ENCODE measurements around the gene F8A3.

DNA sequence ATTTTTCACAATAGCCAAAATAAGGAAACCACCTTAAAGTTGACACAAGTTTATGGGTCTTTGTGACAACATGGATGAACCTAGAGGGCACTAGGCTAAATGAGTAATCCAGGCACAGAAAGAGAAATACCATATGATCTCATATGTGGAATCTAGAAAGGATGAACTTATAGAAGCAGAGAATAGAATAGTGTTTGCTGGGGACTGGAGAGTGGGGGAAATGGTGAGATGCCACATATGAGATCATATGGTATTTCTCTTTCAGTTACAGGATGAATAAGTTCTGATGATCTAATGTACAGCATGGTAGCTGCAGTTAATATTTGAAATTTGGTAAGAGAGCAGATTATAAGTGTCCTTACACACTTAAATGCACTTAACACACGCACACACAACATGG lies 40.7 kb downstream of the F8A3 start:
- TF ChIP-seq, protein P1, sequence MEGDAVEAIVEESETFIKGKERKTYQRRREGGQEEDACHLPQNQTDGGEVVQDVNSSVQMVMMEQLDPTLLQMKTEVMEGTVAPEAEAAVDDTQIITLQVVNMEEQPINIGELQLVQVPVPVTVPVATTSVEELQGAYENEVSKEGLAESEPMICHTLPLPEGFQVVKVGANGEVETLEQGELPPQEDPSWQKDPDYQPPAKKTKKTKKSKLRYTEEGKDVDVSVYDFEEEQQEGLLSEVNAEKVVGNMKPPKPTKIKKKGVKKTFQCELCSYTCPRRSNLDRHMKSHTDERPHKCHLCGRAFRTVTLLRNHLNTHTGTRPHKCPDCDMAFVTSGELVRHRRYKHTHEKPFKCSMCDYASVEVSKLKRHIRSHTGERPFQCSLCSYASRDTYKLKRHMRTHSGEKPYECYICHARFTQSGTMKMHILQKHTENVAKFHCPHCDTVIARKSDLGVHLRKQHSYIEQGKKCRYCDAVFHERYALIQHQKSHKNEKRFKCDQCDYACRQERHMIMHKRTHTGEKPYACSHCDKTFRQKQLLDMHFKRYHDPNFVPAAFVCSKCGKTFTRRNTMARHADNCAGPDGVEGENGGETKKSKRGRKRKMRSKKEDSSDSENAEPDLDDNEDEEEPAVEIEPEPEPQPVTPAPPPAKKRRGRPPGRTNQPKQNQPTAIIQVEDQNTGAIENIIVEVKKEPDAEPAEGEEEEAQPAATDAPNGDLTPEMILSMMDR (IDR thresholded peaks at IDR 0.05; ENCODE audit: low read depth, low read length, missing input control), result no peak
- TF ChIP-seq, protein P2, sequence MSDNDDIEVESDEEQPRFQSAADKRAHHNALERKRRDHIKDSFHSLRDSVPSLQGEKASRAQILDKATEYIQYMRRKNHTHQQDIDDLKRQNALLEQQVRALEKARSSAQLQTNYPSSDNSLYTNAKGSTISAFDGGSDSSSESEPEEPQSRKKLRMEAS (IDR thresholded peaks at IDR 0.05), result no peak
- TF ChIP-seq YY1 (IDR thresholded peaks at IDR 0.05) (no peak), SP1 (IDR thresholded peaks at IDR 0.05) (no peak), JUND (IDR thresholded peaks at IDR 0.05) (no peak), EGR1 (IDR thresholded peaks at IDR 0.05; ENCODE audit: low read depth in 2 of 2) (no peak)
- TF ChIP-seq, protein P3, sequence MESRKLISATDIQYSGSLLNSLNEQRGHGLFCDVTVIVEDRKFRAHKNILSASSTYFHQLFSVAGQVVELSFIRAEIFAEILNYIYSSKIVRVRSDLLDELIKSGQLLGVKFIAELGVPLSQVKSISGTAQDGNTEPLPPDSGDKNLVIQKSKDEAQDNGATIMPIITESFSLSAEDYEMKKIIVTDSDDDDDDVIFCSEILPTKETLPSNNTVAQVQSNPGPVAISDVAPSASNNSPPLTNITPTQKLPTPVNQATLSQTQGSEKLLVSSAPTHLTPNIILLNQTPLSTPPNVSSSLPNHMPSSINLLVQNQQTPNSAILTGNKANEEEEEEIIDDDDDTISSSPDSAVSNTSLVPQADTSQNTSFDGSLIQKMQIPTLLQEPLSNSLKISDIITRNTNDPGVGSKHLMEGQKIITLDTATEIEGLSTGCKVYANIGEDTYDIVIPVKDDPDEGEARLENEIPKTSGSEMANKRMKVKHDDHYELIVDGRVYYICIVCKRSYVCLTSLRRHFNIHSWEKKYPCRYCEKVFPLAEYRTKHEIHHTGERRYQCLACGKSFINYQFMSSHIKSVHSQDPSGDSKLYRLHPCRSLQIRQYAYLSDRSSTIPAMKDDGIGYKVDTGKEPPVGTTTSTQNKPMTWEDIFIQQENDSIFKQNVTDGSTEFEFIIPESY (IDR thresholded peaks at IDR 0.05), result no peak
- TF ChIP-seq, protein P4, sequence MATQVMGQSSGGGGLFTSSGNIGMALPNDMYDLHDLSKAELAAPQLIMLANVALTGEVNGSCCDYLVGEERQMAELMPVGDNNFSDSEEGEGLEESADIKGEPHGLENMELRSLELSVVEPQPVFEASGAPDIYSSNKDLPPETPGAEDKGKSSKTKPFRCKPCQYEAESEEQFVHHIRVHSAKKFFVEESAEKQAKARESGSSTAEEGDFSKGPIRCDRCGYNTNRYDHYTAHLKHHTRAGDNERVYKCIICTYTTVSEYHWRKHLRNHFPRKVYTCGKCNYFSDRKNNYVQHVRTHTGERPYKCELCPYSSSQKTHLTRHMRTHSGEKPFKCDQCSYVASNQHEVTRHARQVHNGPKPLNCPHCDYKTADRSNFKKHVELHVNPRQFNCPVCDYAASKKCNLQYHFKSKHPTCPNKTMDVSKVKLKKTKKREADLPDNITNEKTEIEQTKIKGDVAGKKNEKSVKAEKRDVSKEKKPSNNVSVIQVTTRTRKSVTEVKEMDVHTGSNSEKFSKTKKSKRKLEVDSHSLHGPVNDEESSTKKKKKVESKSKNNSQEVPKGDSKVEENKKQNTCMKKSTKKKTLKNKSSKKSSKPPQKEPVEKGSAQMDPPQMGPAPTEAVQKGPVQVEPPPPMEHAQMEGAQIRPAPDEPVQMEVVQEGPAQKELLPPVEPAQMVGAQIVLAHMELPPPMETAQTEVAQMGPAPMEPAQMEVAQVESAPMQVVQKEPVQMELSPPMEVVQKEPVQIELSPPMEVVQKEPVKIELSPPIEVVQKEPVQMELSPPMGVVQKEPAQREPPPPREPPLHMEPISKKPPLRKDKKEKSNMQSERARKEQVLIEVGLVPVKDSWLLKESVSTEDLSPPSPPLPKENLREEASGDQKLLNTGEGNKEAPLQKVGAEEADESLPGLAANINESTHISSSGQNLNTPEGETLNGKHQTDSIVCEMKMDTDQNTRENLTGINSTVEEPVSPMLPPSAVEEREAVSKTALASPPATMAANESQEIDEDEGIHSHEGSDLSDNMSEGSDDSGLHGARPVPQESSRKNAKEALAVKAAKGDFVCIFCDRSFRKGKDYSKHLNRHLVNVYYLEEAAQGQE (IDR thresholded peaks at IDR 0.05), result no peak
